ENCODE results near the gene MPG.

MPG gene

DNA sequence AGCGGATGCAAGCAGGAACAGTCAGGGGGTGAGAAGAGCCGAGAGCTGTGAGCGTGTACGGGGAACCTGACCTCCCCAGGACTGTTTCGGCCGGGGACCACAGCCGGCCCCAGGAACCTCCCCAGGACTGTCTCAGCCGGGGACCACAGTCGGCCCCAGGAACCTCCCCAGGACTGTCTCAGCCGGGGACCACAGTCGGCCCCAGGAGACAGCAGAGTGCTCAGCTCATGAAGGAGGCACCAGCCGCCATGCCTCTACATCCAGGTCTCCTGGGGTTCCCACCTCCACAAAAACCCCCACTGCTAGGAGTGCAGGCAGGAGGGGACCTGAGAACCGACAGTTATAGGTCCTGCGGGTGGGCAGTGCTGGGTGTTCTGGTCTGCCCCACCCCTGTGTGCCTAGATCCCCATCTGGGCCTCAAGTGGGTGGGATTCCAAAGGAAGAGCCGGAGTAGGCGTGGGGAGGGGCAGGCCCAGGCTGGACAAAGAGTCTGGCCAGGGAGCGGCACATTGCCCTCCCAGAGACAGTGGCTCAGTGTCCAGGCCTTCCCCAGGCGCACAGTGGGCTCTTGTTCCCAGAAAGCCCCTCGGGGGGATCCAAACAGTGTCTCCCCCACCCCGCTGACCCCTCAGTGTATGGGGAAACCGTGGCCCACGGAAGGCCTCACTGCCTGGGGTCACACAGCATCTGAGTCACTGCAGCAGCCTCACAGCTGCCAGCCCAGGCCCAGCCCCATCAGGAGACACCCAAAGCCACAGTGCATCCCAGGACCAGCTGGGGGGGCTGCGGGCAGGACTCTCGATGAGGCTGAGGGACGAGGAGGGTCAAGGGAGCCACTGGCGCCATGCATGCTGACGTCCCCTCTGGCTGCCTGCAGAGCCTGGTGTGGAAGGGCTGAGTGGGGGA is 9.9 kb upstream of the MPG start:
- DNase-seq: no peak

DNA sequence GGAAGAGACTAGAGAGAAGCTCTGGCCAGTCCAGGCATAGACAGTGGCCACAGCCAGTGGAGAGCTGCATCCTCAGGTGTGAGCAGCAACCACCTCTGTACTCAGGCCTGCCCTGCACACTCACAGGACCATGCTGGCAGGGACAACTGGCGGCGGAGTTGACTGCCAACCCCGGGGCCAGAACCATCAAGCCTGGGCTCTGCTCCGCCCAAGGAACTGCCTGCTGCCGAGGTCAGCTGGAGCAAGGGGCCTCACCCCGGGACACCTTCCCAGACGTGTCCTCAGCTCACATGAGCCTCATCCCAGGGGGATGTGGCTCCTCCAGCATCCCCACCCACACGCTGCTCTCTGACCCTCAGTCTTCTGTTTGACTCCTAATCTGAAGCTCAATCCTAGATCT is 8.8 kb upstream of the MPG start:
- no peak for DNase-seq

- no peak for DNase-seq
Observed at GRCh38 chr16:71210-71539, 6.8 kb upstream of the MPG start.

DNA sequence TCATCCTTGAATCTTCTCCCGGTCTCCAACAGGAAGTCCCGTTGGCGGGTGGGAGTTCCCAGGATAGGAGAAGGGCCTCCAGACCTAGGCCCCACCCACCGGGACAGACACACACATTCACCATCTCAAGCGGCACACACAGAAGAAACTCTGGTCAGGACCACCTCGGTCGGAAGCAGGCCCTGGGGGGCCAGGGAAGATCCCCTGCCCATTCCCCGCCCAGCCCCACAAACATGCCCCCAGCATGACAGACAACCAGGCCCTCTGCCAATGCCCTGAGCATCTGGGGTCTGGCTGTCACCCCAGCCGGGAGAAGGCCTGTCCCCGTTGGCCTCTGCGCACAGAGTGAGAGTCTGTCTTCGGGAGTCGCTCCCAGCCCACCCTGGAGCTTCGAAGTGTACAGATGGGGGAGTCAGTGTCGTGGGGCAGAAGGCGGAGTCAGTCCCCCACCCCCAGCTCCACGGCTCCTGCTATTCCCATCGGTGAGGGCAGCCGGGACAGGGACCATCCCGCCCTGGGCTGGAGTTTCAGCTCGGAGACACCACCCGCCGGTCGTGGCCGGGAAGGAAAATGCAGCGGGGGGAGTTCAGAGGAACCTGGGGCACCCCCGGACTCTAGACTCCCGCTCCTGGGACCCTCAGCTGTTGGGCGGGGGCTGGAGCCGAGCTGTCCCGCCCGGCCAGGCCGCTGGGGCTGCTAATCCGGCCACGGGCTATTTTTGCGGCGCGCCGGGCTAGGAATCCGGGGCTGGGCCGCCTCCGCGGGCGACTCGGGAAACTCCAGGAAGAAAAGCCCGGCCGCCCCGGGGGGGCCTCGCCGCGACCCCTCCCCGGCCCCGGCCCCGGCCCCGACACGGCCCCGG is 6.3 kb upstream of the MPG start:
- no peak for DNase-seq

DNA sequence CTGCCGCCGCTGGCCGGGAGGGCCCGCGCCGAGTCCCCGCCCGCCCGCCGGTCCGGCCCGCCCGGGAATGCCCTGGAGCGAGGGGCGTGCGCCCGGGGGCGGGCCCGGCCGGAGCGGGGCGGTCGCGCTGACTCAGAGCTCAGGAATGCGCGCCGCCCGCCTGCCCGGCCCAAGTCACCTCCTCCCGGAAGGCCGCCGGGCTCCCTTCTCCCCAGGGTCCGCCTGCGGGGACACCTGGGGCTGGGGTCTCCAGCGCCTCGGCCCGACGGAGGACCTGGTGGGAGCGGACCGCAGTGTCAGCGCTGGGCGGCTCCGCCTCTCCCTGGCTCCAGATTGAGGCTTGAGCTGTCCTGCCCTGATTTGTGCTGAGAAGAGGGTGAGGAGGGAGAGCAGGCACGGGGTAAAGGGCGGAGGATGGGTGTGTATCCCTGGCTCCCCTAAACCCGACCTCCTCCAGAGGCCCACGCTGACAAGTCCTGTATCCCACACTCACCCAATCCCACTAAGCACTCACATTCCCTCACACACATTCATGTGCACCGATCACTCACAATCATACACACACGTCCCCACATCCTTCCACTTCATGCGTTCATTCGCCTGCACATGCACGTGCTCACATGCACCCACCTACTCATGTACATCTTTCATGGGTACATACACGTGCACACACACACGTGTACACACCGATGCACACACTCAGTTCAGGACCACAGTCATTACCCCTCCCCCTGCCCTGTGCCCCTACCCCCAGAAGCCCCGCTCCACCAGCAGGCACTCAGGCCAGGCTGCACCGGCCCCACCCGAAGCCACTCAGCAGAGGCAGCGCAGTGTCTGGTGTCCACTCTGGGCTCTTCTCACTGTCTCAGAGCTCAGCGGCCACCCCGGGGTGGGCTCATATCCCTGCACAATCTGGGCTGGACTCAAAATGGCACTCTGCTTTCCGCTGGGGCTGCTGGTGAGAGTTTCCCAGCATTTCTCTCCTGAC is 5.2 kb upstream of the MPG start, which contains the start of gene RHBDF1:
Gene RHBDF1 (minus strand): TSS at position 71 of the 988 bp plus-strand sequence. CDS start 7,616 bp downstream, outside the sequence.
- peak; percentile 31 to 39 for DNase-seq

- DNase-seq: no peak
Observed at GRCh38 chr16:74051-74746, 3.8 kb upstream of the MPG start.

GRCh38 chr16:74747-75334 is 3.2 kb upstream of the MPG start:
- DNase-seq: no peak

DNA sequence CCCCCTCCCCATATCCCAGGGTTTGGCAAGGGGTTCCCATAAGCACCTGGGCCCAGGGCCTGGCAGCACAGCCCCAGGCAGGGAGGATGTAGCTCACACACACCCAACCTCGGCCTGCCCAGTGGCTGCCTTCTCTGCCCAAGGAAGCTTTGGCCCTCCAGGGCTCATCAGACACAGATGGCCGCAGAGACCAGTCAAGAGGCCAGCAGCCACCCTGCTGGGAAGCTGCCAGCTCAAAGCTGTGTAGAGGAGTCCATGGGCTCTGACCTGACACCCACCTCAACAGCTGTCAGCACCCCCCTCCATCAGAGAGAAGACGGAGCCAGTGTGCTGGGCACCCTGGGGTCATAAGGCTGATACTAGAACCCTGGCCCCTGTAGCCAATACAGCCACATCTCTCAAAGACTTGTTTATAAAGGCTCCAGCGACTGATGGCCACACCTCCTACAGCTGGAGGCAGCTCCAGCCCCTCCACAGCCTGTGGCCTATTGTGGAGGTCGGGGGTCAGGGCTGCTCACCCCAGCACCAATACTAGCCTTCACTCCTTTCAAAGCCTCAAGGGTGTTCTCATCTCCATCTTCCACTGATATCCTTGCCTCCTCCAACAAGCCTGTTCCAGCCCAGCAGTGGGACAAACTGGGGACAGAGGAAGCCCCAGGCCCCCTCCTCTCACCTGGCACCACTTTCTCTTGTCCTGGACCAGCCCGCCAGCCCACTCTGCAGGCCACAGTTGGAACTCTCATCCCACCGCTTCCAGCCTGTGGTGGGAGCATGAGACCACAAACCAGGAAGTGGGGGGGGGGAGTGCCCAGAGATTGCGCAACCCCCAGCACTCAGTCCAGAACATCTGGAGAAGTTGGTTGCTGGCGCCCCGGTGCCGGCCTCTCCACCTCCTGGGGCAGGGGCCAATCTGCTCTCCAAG is 2.2 kb upstream of the MPG start:
- DNase-seq: peak; percentile 58 to 60

DNA sequence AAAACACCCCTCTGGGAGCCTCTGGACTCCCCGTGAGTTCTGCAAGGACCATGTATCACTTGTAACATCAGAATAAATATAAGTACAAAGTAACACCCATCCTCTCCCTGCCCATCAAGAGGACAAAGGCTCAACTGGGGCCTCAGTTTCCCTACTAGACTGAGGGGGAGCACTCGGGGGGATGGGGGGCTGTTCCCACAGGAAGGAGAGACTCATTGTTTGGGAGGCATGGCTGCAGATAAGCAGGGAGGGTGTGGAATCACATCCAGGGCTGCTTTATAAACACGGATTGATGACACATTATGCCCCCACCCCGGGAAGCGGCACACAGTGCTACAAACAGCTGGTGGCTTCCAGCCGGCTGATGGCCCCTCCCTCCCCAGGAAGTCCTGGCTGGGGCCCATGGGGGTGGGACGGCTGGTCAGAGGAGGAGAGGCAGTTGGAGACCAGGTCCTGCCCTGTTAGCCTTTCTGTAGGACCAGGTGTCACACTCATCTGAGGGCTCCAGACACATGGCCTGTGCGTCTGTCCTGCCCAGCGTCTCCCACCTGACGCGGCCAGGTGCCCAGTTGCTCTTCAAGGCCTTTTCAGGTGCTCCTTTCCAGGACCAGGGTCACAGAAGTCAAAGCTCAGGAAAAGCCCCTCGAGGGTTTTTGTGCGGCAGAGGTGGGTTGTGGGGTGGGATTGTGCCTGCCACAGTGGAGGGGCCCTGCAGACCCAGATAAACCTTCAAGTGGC is 1.3 kb upstream of the MPG start:
- no peak for DNase-seq

GRCh38 chr16:77273-77806 is 685 bp upstream of the MPG start:
- DNase-seq: peak in 1 of 2 donors; percentile 34

- no peak for DNase-seq
Observed at GRCh38 chr16:78444-79150, 572 bp downstream of the MPG start.

DNA sequence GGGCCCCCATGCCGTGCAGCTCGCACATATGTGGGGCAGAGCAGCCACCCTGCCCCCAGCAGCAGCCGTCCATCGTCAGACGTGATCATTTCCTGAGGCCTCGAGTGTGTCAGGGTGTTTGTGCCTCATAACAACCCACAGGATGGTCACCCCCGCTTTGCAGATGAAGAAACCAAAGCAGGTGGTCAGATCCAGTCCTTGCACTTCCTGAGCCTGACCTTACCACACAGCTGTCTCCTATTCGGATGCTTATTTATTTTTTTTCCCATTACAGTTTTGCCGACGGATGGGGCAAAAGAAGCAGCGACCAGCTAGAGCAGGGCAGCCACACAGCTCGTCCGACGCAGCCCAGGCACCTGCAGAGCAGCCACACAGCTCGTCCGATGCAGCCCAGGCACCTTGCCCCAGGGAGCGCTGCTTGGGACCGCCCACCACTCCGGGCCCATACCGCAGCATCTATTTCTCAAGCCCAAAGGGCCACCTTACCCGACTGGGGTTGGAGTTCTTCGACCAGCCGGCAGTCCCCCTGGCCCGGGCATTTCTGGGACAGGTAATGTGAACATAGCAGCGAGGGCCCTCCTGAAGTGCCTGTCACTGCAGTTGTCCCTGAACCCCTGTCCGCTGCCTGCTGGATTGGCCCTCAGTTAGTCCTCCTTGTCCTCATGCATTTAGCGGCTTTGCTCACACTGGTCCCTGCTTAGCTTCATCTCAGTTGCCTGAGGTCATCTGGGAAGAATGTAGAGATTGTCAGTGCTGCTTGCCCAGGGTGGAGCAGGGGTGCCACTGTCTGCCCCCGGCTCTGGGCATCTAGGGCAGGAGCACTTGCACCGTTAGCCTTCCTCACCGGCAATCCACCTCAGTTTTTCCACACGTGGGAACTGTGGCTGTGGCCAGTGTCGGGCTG is 1.4 kb downstream of the MPG start:
- DNase-seq: peak in 1 of 2 donors; percentile 45

DNA sequence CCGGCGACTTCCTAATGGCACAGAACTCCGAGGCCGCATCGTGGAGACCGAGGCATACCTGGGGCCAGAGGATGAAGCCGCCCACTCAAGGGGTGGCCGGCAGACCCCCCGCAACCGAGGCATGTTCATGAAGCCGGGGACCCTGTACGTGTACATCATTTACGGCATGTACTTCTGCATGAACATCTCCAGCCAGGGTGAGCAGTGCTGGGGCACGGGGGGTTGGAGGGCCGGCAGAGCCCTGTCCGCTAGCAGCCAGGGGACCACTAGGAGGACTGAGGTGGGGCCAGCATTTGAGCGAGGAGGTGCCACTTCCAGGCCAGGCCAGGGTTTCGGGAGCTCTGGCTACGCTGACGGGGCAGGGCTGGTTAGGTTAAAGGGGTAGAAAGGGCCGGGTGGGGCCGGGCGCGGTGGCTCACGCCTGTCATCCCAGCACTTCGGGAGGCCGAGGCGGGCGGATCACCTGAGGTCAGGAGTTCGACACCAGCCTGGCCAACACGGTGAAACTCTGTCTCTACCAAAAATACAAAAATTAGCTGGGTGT is 5.1 kb downstream of the MPG start:
- no peak for DNase-seq

DNA sequence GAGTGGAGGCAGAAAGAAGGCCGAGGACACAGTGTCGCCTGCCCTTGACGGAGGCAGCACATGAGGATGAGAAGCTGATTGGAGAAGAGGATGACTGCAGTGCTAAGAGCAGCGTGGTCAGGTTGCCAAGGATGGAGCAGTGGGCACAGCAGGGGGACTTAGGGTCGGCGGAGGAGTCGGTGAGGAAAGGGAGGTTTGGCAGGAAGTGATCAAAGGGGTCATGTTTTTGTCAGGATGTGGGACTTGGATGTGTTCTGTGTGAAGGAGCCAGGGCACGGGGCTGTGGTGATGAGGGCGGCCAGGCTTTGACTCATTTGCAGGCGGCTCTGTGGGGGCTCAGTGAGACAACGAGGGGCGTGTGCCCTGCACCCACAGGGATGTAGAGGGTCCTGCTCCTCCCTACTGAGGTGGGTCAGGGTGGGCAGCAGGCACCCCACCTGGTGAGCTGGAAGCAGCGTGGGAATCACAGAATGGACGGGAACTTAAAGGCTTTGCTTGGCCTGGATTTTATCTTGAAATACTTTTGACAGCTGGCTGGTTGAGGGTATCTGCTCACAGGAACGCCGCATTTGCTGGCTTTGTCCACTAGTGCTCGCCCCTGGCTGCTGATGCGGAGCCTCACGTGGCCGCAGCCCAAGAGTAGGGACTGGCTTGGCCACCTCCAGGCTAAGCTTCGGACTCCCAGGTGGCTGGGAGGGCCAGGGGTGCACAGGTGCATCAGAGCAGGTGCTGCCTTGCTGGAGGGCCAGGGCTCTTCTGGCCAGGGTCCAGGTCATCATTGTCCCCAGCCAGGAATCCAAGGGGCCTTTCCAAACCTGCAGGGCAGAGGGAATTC is 6.0 kb downstream of the MPG start:
- DNase-seq: no peak

DNA sequence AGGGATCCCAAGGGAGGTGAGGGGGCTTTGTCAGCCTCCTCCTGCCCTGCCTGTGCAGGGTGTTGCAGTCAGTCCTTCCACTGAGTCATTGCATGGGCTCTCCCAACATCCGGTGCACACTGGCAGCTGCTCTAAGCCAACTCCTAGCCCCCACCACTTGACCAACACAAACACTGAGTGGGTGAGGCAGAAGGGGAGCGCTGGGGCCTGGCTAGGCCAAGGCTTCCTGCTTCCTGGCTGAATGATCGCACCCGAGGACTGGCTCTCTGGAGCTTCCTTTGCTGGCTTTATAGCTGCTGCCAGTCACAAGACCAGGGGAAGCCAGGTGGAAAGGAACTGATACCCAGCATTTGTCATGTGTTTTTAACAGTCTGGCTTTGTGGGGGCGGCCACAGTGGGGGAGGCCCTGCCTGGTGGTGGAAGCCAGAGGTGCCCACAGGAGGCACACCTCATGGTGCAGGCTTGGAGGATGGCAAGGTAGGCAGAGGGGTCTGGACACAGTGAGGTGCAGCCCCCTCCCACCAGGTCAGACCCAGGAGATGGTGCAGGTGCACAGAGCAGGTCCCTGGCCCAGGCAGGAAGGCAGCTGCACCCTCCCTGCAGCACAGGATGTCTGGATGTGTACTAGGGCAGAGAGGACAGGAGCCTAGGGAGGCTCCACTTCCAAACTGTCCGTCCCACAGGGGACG is 6.8 kb downstream of the MPG start:
- DNase-seq: peak; percentile 58 to 76

GRCh38 chr16:85407-85782 is 7.4 kb downstream of the MPG start:
- no peak for DNase-seq
